IMR-90 (cell line): Measurements from ENCODE around the gene IQCM. TPM values are rescaled to one million over a fixed set of nuclear protein-coding genes. Genes with fewer than 3 reads are reported as not detected.

ENCODE experiments used
- ATAC-seq: fragments of 200-7000 bp; cut with Tn5 transposase; 2 replicates; pipeline ENCODE4 v1.9.1; 2020; ENCODE audit warnings: low read depth, mild to moderate bottlenecking, moderate library complexity
- BruUV-seq: library from RNA; stranded (reverse); fragments of 400-500 nt; replicated peaks from 2 replicates; lab custom pipeline; 2021; lab: Mats Ljungman, UMichigan
- CTCF ChIA-PET: fragments of 300-600 bp; formaldehyde crosslinking; extraction: SDS; loops from one replicate; lab custom pipeline; 2021; ENCODE audit warnings: antibody characterized with exemption; lab: Yijun Ruan, JAX
- POLR2A ChIA-PET: fragments of 300-600 bp; sonication (Branson Sonifier 250); formaldehyde crosslinking; loops from one replicate; lab custom pipeline; 2022; ENCODE audit warnings: antibody characterized with exemption; ENCODE audit not compliant: unreplicated experiment; lab: Charles Lee
- DNase-seq: peaks from one replicate; pipeline ENCODE4 v3.0.0; 2013
- H2AFZ ChIP-seq: replicated peaks from 2 replicates; pipeline ENCODE3; 2013; ENCODE audit warnings: low read length, mild to moderate bottlenecking; ENCODE audit not compliant: poor library complexity
- H2AK5ac ChIP-seq: 2 replicates; pipeline ENCODE4 v1.6.1; 2013; ENCODE audit warnings: low read depth, low read length, inconsistent platforms
- H2AK9ac ChIP-seq: replicated peaks from 2 replicates; pipeline ENCODE3; 2013; ENCODE audit warnings: mild to moderate bottlenecking, low read depth, low read length, moderate library complexity; ENCODE audit not compliant: poor library complexity
- H2BK120ac ChIP-seq: 2 replicates; pipeline ENCODE4 v1.6.1; 2013; ENCODE audit warnings: low read depth, low read length, inconsistent platforms
- H2BK15ac ChIP-seq: 3 replicates; pipeline ENCODE4 v1.6.1; 2013; ENCODE audit warnings: low read depth, low read length, inconsistent platforms
- H2BK20ac ChIP-seq: 2 replicates; pipeline ENCODE4 v1.6.1; 2013; ENCODE audit warnings: low read depth, mild to moderate bottlenecking, inconsistent platforms, low read length, moderate library complexity
- H2BK5ac ChIP-seq: 2 replicates; pipeline ENCODE4 v1.6.1; 2013; ENCODE audit warnings: mild to moderate bottlenecking, low read depth, low read length, inconsistent platforms; ENCODE audit not compliant: poor library complexity, severe bottlenecking
- H3K14ac ChIP-seq: replicated peaks from 2 replicates; pipeline ENCODE4 v1.6.1; 2013; ENCODE audit warnings: low read depth, low read length, inconsistent platforms
- H3K18ac ChIP-seq: 2 replicates; pipeline ENCODE4 v1.6.1; 2013; ENCODE audit warnings: low read depth, low read length, control low read depth
- H3K23ac ChIP-seq: 2 replicates; pipeline ENCODE4 v1.6.1; 2013; ENCODE audit warnings: low read depth, low read length, inconsistent platforms
- H3K27ac ChIP-seq: 2 replicates; pipeline ENCODE4 v1.5.1; 2013; ENCODE audit warnings: mild to moderate bottlenecking, control low read depth, low read length; ENCODE audit not compliant: insufficient read depth
- H3K27me3 ChIP-seq: 2 replicates; pipeline ENCODE4 v1.6.1; 2013; ENCODE audit warnings: low read length; ENCODE audit not compliant: control insufficient read depth, insufficient read depth
- H3K36me3 ChIP-seq: 2 replicates; pipeline ENCODE4 v1.6.1; 2013; ENCODE audit warnings: low read length, mixed read lengths; ENCODE audit not compliant: control insufficient read depth, insufficient read depth
- H3K4ac ChIP-seq: 2 replicates; pipeline ENCODE4 v1.6.1; 2013; ENCODE audit warnings: low read depth, low read length, inconsistent platforms
- H3K4me1 ChIP-seq: 2 replicates; pipeline ENCODE4 v1.6.1; 2013; ENCODE audit warnings: low read length, mixed read lengths; ENCODE audit not compliant: control insufficient read depth, insufficient read depth
- H3K4me2 ChIP-seq: 2 replicates; pipeline ENCODE4 v1.6.1; 2013; ENCODE audit warnings: low read depth, mild to moderate bottlenecking, control low read depth, low read length, moderate library complexity
- H3K4me3 ChIP-seq: 2 replicates; pipeline ENCODE4 v1.5.1; 2013; ENCODE audit warnings: low read depth, mild to moderate bottlenecking, control low read depth, low read length, moderate library complexity; ENCODE audit not compliant: insufficient read depth
- H3K56ac ChIP-seq: 2 replicates; pipeline ENCODE4 v1.6.1; 2013; ENCODE audit warnings: low read length, inconsistent platforms; ENCODE audit not compliant: insufficient read depth; ENCODE audit errors: extremely low read depth
- H3K79me1 ChIP-seq, 2 experiments: 2 replicates each; pipeline ENCODE4 v1.6.1; 2013; ENCODE audit warnings: low read length in 2 of 2, inconsistent platforms in 1 of 2, low read depth in 1 of 2
- H3K9ac ChIP-seq: 2 replicates; pipeline ENCODE4 v1.6.1; 2013; ENCODE audit warnings: low read depth, low read length, control low read depth
- H3K9me1 ChIP-seq: 2 replicates; pipeline ENCODE4 v1.6.1; 2013; ENCODE audit warnings: low read length, inconsistent platforms; ENCODE audit not compliant: insufficient read depth
- H3K9me3 ChIP-seq: 2 replicates; pipeline ENCODE4 v1.6.1; 2013; ENCODE audit warnings: low read length; ENCODE audit not compliant: control insufficient read depth, insufficient read depth
- H4K20me1 ChIP-seq: 2 replicates; pipeline ENCODE4 v1.6.1; 2013; ENCODE audit warnings: low read length, inconsistent platforms; ENCODE audit not compliant: insufficient read depth
- H4K5ac ChIP-seq: 2 replicates; pipeline ENCODE4 v1.6.1; 2013; ENCODE audit warnings: mild to moderate bottlenecking, low read depth, low read length, control low read depth
- H4K8ac ChIP-seq, 2 experiments: 2 replicates each; pipeline ENCODE4 v1.6.1; 2013; ENCODE audit warnings: low read depth in 2 of 2, low read length in 2 of 2, control low read depth in 1 of 2, inconsistent platforms in 1 of 2
- H4K91ac ChIP-seq: 2 replicates; pipeline ENCODE4 v1.6.1; 2013; ENCODE audit warnings: low read depth, low read length, inconsistent platforms; ENCODE audit not compliant: insufficient read depth
- BHLHE40 ChIP-seq: fragments of 150-350 bp; IDR thresholded peaks from 2 replicates; pipeline ENCODE4 v1.6.1; 2016; ENCODE audit warnings: mild to moderate bottlenecking, low read depth, low read length
- CEBPB ChIP-seq: IDR thresholded peaks from 2 replicates; pipeline ENCODE4 v1.6.1; 2012; ENCODE audit warnings: low read depth, low read length, improper control_type of control experiment
- CHD1 ChIP-seq: IDR thresholded peaks from 2 replicates; pipeline ENCODE4 v1.6.1; 2012; ENCODE audit warnings: low read depth, low read length, improper control_type of control experiment
- CTCF ChIP-seq: conservative IDR thresholded peaks from 2 replicates; pipeline ENCODE4 v1.5.1; 2012; ENCODE audit warnings: mild to moderate bottlenecking, low read depth, low read length, improper control_type of control experiment
- ELK1 ChIP-seq: fragments of 150-350 bp; IDR thresholded peaks from 2 replicates; pipeline ENCODE4 v1.6.1; 2016; ENCODE audit warnings: low read depth, mild to moderate bottlenecking, low read length, moderate library complexity, borderline replicate concordance
- FOS ChIP-seq: fragments of 150-350 bp; IDR thresholded peaks from 2 replicates; pipeline ENCODE4 v1.6.1; 2016; ENCODE audit warnings: low read depth, low read length
- MAFK ChIP-seq: IDR thresholded peaks from 2 replicates; pipeline ENCODE4 v1.6.1; 2012; ENCODE audit warnings: low read depth, low read length, improper control_type of control experiment
- MAZ ChIP-seq: IDR thresholded peaks from 2 replicates; pipeline ENCODE4 v1.6.1; 2012; ENCODE audit warnings: low read depth, mild to moderate bottlenecking, low read length, improper control_type of control experiment, moderate library complexity, borderline replicate concordance
- MXI1 ChIP-seq: IDR thresholded peaks from 2 replicates; pipeline ENCODE4 v1.6.1; 2012; ENCODE audit warnings: low read depth, mild to moderate bottlenecking, low read length, moderate library complexity, borderline replicate concordance
- NFE2L2 ChIP-seq: fragments of 150-350 bp; IDR thresholded peaks from 2 replicates; pipeline ENCODE4 v1.6.1; 2016; ENCODE audit warnings: low read depth, mild to moderate bottlenecking, low read length
- POLR2A ChIP-seq: IDR thresholded peaks from 2 replicates; pipeline ENCODE4 v1.6.1; 2012; ENCODE audit warnings: mild to moderate bottlenecking, low read depth, low read length
- RAD21 ChIP-seq: IDR thresholded peaks from 2 replicates; pipeline ENCODE4 v1.6.1; 2012; ENCODE audit warnings: low read length, improper control_type of control experiment
- RCOR1 ChIP-seq: IDR thresholded peaks from 2 replicates; pipeline ENCODE4 v1.6.1; 2012; ENCODE audit warnings: mild to moderate bottlenecking, low read length, improper control_type of control experiment; ENCODE audit not compliant: insufficient replicate concordance
- RFX5 ChIP-seq: IDR thresholded peaks from 2 replicates; pipeline ENCODE4 v1.8.0; 2012; ENCODE audit warnings: low read depth, mild to moderate bottlenecking, low read length, moderate library complexity
- SMC3 ChIP-seq: fragments of 150-350 bp; IDR thresholded peaks from 2 replicates; pipeline ENCODE4 v1.6.1; 2016; ENCODE audit warnings: low read depth, mild to moderate bottlenecking, antibody characterized with exemption, low read length, moderate library complexity
- USF2 ChIP-seq: fragments of 150-350 bp; IDR thresholded peaks from 2 replicates; pipeline ENCODE4 v1.6.1; 2017; ENCODE audit warnings: mild to moderate bottlenecking, antibody characterized with exemption, low read length, low read depth
- WGBS, 2 experiments: methylation state at CpG; one replicate each; pipeline versions ENCODE4 v1.1.5 to v1.1.7; 2013; ENCODE audit warnings: missing lambda C conversion rate in 2 of 2; ENCODE audit not compliant: insufficient read length in 1 of 2; ENCODE audit errors: extremely low coverage in 2 of 2; 5-methylcytosine and 5-hydroxymethylcytosine counted together
- dilution Hi-C: fragments of 300-500 bp; cut with HindIII; formaldehyde crosslinking; loops from one replicate; pipeline ENCODE4 v1.14.3; 2018; ENCODE audit warnings: low sequenced_read_pairs; ENCODE audit not compliant: unreplicated experiment
- in situ Hi-C: fragments of 300-500 bp; cut with MboI; formaldehyde crosslinking; loops from 3 replicates; pipeline ENCODE4 v1.14.3; 2019; ENCODE audit warnings: low sequenced_read_pairs, inconsistent platforms, mixed read lengths
- intact Hi-C: fragments of 100-400 bp; cut with micrococcal nuclease; formaldehyde crosslinking; loops from 2 replicates; pipeline ENCODE4 v1.10.0; 2022
- polyA plus RNA-seq, 3 experiments: library from polyadenylated mRNA; depleted of rRNA; stranded (reverse); fragments of >200 nt; gene quantifications; 2 replicates each; pipeline ENCODE4 v1.2.3, GENCODE V29; 2012; ENCODE audit warnings: low replicate concordance in 1 of 3
- total RNA-seq: library from RNA; depleted of rRNA; stranded (reverse); fragments of >200 nt; gene quantifications from 2 replicates; pipeline ENCODE4 v1.2.3, GENCODE V29; 2012

IQCM gene
- total and polyA plus RNA-seq, 2 of the 4 experiments (the other 2 are of a cell fraction), result not detected

- Histone ChIP-seq H3K79me1 (no peaks in the 10 kb centered on the region), H3K9me3 (no peaks in the 10 kb centered on the region), H3K9me1 (no peaks in the 10 kb centered on the region), H3K4me2 (no peak overlapping the region), H3K56ac (no peak overlapping the region), H4K8ac (no peak overlapping the region), H3K27me3 (no peaks in the 10 kb centered on the region), H4K20me1 (no peaks in the 10 kb centered on the region), H2AFZ (no peak overlapping the region), H3K9ac (no peak overlapping the region), H3K4ac (no peak overlapping the region), H3K36me3 (no peaks in the 10 kb centered on the region), H3K4me1 (no peaks in the 10 kb centered on the region), H2BK15ac (no peak overlapping the region), H2BK120ac (no peak overlapping the region), H2BK20ac (no peak overlapping the region), H2BK5ac (no peak overlapping the region), H3K27ac (no peak overlapping the region), H3K18ac (no peak overlapping the region), H3K4me3 (no peak overlapping the region), H4K5ac (no peak overlapping the region), H3K23ac (no peak overlapping the region), H2AK5ac (no peak overlapping the region), H4K91ac (no peak overlapping the region), H2AK9ac (no peak overlapping the region), H3K14ac (no peak overlapping the region)
- WGBS, 2 experiments, result no CpG with 5 or more reads among the region's 1 CpG
- ATAC-seq (no peak), DNase-seq (no peak)
- no TSS peak for BruUV-seq
- in situ Hi-C loops (no loop called here), dilution Hi-C loops (no loop called here), intact Hi-C loops (no loop called here)
- CTCF ChIA-PET, result interaction anchor here (0.6 kb wide), 1 partner anchor 1367 kb away, joined by 3 read pairs; no protein-coding TSS in a partner anchor
- TF ChIP-seq BHLHE40, result no peak
- TF ChIP-seq MAFK, result no peak
- TF ChIP-seq MAZ, result no peak
- no peak for TF ChIP-seq NFE2L2
- TF ChIP-seq ELK1, result no peak
- TF ChIP-seq RAD21, result no peak
- no peak for TF ChIP-seq USF2
- TF ChIP-seq RCOR1, result no peak
- no peak for TF ChIP-seq RFX5
- TF ChIP-seq POLR2A, result no peak
- no peak for TF ChIP-seq CHD1
- TF ChIP-seq MXI1, result no peak
- no peak for TF ChIP-seq SMC3
- TF ChIP-seq CEBPB, result no peak
- no peak for TF ChIP-seq FOS
- no peak for TF ChIP-seq CTCF
- POLR2A ChIA-PET, result no interaction called here
These were observed 303.1 kb downstream of the IQCM start for GRCh38 chr4:149512501-149512900.
